ENCODE measurements around the gene ITPR1. TPM values are rescaled to one million over a fixed set of nuclear protein-coding genes. Genes with fewer than 3 reads are reported as not detected.

ITPR1 gene
- total and polyA plus RNA-seq, 8 donors, result 34.8 to 57.3 (median 42.0) TPM

DNA sequence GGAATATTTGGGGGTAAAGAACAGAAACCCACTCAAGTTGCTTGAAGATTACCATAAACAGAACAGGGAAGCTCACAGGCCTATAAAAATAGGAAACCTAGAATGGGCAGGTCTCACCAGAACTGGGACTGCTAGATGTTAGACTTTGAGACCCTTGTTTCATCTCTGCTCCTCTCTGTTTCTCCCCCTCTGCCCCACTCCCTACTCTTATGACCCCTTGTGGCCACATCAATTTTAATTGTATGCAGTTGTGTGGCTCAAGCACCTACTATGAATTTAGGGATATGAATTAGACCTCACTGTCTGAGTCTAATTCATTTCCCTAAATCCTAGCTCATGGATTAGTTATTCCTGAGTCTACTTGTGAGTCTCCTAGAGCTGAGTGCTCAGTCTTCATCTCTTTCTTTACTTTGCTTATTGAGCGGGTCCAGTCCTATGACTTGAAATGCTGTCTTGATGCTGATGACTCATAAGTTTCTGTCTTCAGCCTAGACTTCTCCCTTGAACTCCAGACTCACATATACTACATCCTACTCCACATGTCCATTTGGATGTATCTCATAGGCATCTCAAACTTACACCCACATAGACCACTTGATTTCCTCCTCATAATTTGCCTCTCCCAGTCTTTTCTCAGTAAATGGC is 78.7 kb downstream of the ITPR1 start:
- no peaks in the 10 kb centered on the region for H3K36me3 ChIP-seq
- DNase-seq (no peak), ATAC-seq (peak; percentile 40)
- no peak overlapping the region for H3K27ac ChIP-seq
- H3K4me1 ChIP-seq, result no peaks in the 10 kb centered on the region
- no peaks in the 10 kb centered on the region for H3K27me3 ChIP-seq
- no peak overlapping the region for H3K4me3 ChIP-seq
- intact Hi-C loops (cut with DNase I), result no loop called here
- TF ChIP-seq, protein P1, sequence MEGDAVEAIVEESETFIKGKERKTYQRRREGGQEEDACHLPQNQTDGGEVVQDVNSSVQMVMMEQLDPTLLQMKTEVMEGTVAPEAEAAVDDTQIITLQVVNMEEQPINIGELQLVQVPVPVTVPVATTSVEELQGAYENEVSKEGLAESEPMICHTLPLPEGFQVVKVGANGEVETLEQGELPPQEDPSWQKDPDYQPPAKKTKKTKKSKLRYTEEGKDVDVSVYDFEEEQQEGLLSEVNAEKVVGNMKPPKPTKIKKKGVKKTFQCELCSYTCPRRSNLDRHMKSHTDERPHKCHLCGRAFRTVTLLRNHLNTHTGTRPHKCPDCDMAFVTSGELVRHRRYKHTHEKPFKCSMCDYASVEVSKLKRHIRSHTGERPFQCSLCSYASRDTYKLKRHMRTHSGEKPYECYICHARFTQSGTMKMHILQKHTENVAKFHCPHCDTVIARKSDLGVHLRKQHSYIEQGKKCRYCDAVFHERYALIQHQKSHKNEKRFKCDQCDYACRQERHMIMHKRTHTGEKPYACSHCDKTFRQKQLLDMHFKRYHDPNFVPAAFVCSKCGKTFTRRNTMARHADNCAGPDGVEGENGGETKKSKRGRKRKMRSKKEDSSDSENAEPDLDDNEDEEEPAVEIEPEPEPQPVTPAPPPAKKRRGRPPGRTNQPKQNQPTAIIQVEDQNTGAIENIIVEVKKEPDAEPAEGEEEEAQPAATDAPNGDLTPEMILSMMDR (IDR thresholded peaks at IDR 0.05), result no peak
- H3K9me3 ChIP-seq, result no peaks in the 10 kb centered on the region

DNA sequence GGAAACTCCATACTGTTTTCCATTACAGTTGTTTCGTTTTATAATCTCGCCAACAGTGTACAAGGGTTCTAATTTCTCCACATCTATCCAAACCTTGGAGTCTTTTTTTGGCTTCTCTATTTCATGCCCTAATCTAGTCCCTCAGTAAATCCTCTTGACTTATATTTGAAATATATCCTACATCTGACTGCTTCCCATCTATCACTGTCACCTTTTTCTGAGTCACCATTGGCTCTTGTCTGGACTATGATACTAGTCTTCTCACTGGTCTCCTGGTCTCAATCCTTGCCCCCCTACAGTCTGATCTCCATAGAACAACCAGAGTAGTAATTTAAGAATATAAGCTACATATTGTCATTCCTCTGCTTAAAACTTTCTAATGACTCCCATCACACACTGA is 80.0 kb downstream of the ITPR1 start:
- Histone ChIP-seq H3K4me1 (no peaks in the 10 kb centered on the region), H3K27me3 (no peaks in the 10 kb centered on the region), H3K9me3 (no peaks in the 10 kb centered on the region), H3K27ac (no peak overlapping the region), H3K4me3 (no peak overlapping the region), H3K36me3 (no peaks in the 10 kb centered on the region)
- intact Hi-C loops (cut with DNase I), result no loop called here
- TF ChIP-seq, protein P1 (IDR thresholded peaks at IDR 0.05), result no peak
- DNase-seq (no peak), ATAC-seq (no peak)

DNA sequence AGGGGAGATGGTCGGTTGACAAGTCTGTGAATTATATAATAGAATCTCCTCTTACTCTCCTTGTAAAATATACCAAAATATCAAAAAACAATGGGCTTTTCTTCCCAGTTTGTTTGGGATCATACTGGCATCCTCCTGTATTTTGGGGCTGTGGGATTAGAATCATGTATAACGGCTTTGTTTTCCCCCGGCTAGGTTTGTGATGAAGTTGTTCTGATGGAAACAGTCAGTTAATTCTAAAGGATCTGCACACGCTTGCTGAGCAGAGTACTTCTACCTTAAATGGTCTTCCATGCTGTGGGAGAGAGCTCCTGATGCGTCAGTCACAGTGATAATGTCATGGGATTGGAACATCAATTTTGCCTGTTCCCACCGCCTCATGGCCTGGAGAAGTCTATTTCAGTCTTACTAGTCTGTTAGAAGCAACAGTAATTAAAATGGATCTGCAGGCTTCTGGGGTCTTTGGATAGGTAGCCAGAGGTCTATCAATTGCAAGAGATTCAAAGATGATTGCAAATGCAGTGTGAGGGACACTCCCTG is 81.3 kb downstream of the ITPR1 start:
- intact Hi-C loops (cut with DNase I), result no loop called here
- no peak for ATAC-seq

DNA sequence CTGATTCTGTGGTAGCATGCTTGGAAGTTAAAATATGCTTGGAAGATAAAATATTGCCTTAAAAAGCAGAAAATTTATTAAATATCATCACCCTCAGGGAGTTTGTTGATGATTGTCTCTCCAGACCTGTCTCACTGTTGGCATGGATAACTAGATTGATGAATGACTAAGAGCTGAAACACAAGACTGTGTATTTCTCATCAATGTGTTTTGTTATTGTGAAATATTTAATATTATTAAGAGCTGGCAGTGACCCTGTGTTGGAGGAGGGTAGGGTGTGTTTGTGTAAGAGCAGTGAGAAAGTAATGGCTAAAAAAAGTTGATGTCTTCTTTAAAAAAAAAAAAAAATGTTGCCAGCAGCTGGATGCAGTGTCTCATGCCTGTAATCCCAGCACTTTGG is 82.2 kb downstream of the ITPR1 start:
- Histone ChIP-seq H3K4me1 (no peaks in the 10 kb centered on the region), H3K27me3 (no peaks in the 10 kb centered on the region), H3K9me3 (no peaks in the 10 kb centered on the region), H3K27ac (no peak overlapping the region), H3K4me3 (no peak overlapping the region), H3K36me3 (no peaks in the 10 kb centered on the region)
- DNase-seq, result no peak
- intact Hi-C loops (cut with DNase I), result no loop called here
- no peak for ATAC-seq
- TF ChIP-seq, protein P1 (IDR thresholded peaks at IDR 0.05), result no peak

More for the DNA sequence above, 81.3 kb downstream of the ITPR1 start:
- no peak for DNase-seq
- TF ChIP-seq, protein P1 (IDR thresholded peaks at IDR 0.05), result no peak
- Histone ChIP-seq H3K36me3 (no peaks in the 10 kb centered on the region), H3K27ac (no peak overlapping the region), H3K4me1 (no peaks in the 10 kb centered on the region), H3K27me3 (no peaks in the 10 kb centered on the region), H3K9me3 (no peaks in the 10 kb centered on the region), H3K4me3 (no peak overlapping the region)

DNA sequence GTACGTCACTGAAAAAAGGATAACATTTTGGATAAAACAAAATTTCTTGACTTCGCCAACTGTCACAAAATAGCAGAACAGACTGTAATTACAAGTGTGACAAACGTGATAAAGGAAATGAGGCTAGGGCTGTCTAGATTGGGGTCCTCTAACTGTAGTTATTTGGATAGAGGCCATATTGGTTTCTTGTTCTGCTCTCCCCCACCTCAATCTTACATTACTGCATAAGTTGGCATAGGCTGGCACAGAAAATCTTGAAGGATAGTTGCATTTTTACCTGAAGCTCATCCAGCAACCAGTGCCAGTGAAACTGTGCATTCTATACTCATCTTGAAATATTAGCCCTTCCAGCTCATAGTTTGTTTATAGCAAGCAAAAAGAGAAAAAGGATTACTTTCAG is 84.6 kb downstream of the ITPR1 start:
- no peaks in the 10 kb centered on the region for H3K36me3 ChIP-seq
- peaks cover 7 to 10% of the 10 kb centered on the region in 2 donors for H3K4me1 ChIP-seq
- ATAC-seq (no peak), DNase-seq (no peak)
- no peaks in the 10 kb centered on the region for H3K9me3 ChIP-seq
- H3K4me3 ChIP-seq, result no peak overlapping the region
- TF ChIP-seq, protein P1 (IDR thresholded peaks at IDR 0.05), result no peak
- no peak overlapping the region for H3K27ac ChIP-seq
- no peaks in the 10 kb centered on the region for H3K27me3 ChIP-seq
- intact Hi-C loops (cut with DNase I), result no loop called here

Measured in left lung (tissue), 10 donors.